DMS114 treated with DMSO at 0.1 percent for 48 hours (cell line): ENCODE measurements around the gene CLCN2.
"Not testable (repeated sequence)": the region's sequence is repeated elsewhere in the genome, so short reads cannot be mapped to it uniquely, and the experiment has no call there.

Experiments
- DNase-seq: peaks from one replicate; lab custom pipeline; 2025; ENCODE audit not compliant: unreplicated experiment; lab: John Stamatoyannopoulos, UW

The CLCN2 gene

GRCh38 chr3:184346480-184347190 lies 14.8 kb downstream of the CLCN2 start:
- DNase-seq, result no peak

- DNase-seq, result peak; percentile 66
Observed at GRCh38 chr3:184345317-184346144, 15.9 kb downstream of the CLCN2 start.

- DNase-seq, result no peak
Observed at GRCh38 chr3:184344579-184345316, 16.7 kb downstream of the CLCN2 start.

GRCh38 chr3:184343200-184343876 lies 18.1 kb downstream of the CLCN2 start:
- DNase-seq, result no peak

GRCh38 chr3:184341925-184342324 lies 19.5 kb downstream of the CLCN2 start:
- DNase-seq, result no peak

- not testable (repeated sequence) for DNase-seq
Observed at GRCh38 chr3:184339451-184340135, 21.8 kb downstream of the CLCN2 start.

- no peak for DNase-seq
Observed at GRCh38 chr3:184339001-184339400, 22.4 kb downstream of the CLCN2 start.

GRCh38 chr3:184338511-184338945 lies 22.9 kb downstream of the CLCN2 start:
- no peak for DNase-seq

GRCh38 chr3:184337981-184338380 lies 23.4 kb downstream of the CLCN2 start:
- DNase-seq, result no peak

- DNase-seq, result no peak
Observed at GRCh38 chr3:184337399-184337714, 24.0 kb downstream of the CLCN2 start, which contains the start of gene FAM131A. FAM131A (plus strand) TSS chr3:184337600; CDS start chr3:184337631, 31 bp downstream.

- peak; percentile 33 for DNase-seq
Observed at GRCh38 chr3:184336547-184337398, 24.6 kb downstream of the CLCN2 start.

- peak; percentile 53 for DNase-seq
Observed at GRCh38 chr3:184335661-184336546, 25.5 kb downstream of the CLCN2 start.

GRCh38 chr3:184335291-184335660 lies 26.1 kb downstream of the CLCN2 start:
- no peak for DNase-seq

GRCh38 chr3:184334470-184335158 lies 26.8 kb downstream of the CLCN2 start:
- no peak for DNase-seq

GRCh38 chr3:184333700-184334099 lies 27.7 kb downstream of the CLCN2 start:
- DNase-seq, result no peak

GRCh38 chr3:184333190-184333589 lies 28.2 kb downstream of the CLCN2 start:
- no peak for DNase-seq

- no peak for DNase-seq
Observed at GRCh38 chr3:184332370-184333090, 28.9 kb downstream of the CLCN2 start.
